ENCODE data around the gene AMBRA1.
A peak's percentile ranks its signal among the peaks of the same experiment; 100 is the strongest.

AMBRA1 gene

GRCh38 chr11:46504817-46505613 is 88.8 kb downstream of the AMBRA1 start:
- no peak for DNase-seq

GRCh38 chr11:46499821-46500220 is 94.0 kb downstream of the AMBRA1 start:
- no peak for DNase-seq

- no peak for DNase-seq
Measured at GRCh38 chr11:46498968-46499367, 94.9 kb downstream of the AMBRA1 start.

GRCh38 chr11:46498179-46498578 is 95.6 kb downstream of the AMBRA1 start:
- DNase-seq: no peak

- no peak for DNase-seq
Measured at GRCh38 chr11:46497498-46497897, 96.3 kb downstream of the AMBRA1 start.

- no peak for DNase-seq
Measured at GRCh38 chr11:46493791-46494190, 100.0 kb downstream of the AMBRA1 start.

GRCh38 chr11:46492532-46492931 is 101.3 kb downstream of the AMBRA1 start:
- no peak for DNase-seq

GRCh38 chr11:46491661-46492330 is 102.0 kb downstream of the AMBRA1 start:
- DNase-seq: no peak

- no peak for DNase-seq
Measured at GRCh38 chr11:46490666-46491065, 103.2 kb downstream of the AMBRA1 start.

- DNase-seq: no peak
Measured at GRCh38 chr11:46489656-46490560, 103.9 kb downstream of the AMBRA1 start.

- peak; percentile 56 for DNase-seq
Measured at GRCh38 chr11:46485856-46486443, 107.9 kb downstream of the AMBRA1 start.

GRCh38 chr11:46484101-46484500 is 109.7 kb downstream of the AMBRA1 start:
- no peak for DNase-seq

GRCh38 chr11:46480909-46481308 is 112.9 kb downstream of the AMBRA1 start:
- DNase-seq: no peak

GRCh38 chr11:46480166-46480726 is 113.6 kb downstream of the AMBRA1 start:
- DNase-seq: no peak

GRCh38 chr11:46479601-46480000 is 114.2 kb downstream of the AMBRA1 start:
- no peak for DNase-seq

GRCh38 chr11:46478196-46478595 is 115.6 kb downstream of the AMBRA1 start:
- no peak for DNase-seq

- DNase-seq: no peak
Measured at GRCh38 chr11:46477136-46477535, 116.7 kb downstream of the AMBRA1 start.

- no peak for DNase-seq
Measured at GRCh38 chr11:46475926-46476545, 117.8 kb downstream of the AMBRA1 start.

- DNase-seq: no peak
Measured at GRCh38 chr11:46475051-46475925, 118.5 kb downstream of the AMBRA1 start.

- no peak for DNase-seq
Measured at GRCh38 chr11:46472662-46472994, 121.2 kb downstream of the AMBRA1 start.

GRCh38 chr11:46471943-46472661 is 121.7 kb downstream of the AMBRA1 start:
- no peak for DNase-seq

All from NCI-H1436 (cell line).